HEK293T (cell line): Measurements from ENCODE around the gene CTNNA2.

Source experiments
- ARNT ChIP-seq: fragments of 450-650 bp; IDR thresholded peaks from 2 replicates; pipeline ENCODE4 v1.6.1; 2017; ENCODE audit warnings: mild to moderate bottlenecking
- BHLHE40 ChIP-seq: fragments of 450-650 bp; IDR thresholded peaks from 2 replicates; pipeline ENCODE4 v1.6.1; 2016; ENCODE audit warnings: mild to moderate bottlenecking, moderate library complexity, borderline replicate concordance
- FOXA1 ChIP-seq: fragments of 450-650 bp; IDR thresholded peaks from 2 replicates; pipeline ENCODE4 v1.6.1; 2016; ENCODE audit warnings: mild to moderate bottlenecking
- FOXK2 ChIP-seq: fragments of 450-650 bp; IDR thresholded peaks from 2 replicates; pipeline ENCODE4 v1.6.1; 2016; ENCODE audit warnings: mild to moderate bottlenecking
- FOXM1 ChIP-seq: fragments of 450-650 bp; IDR thresholded peaks from 2 replicates; pipeline ENCODE4 v1.6.1; 2017; ENCODE audit warnings: mild to moderate bottlenecking, borderline replicate concordance
- HDGF ChIP-seq: fragments of 450-650 bp; IDR thresholded peaks from 2 replicates; pipeline ENCODE4 v1.6.1; 2017; ENCODE audit warnings: antibody characterized with exemption, borderline replicate concordance
- SP1 ChIP-seq: fragments of 450-650 bp; IDR thresholded peaks from 2 replicates; pipeline ENCODE4 v1.6.1; 2017
- TARDBP ChIP-seq: fragments of 450-650 bp; IDR thresholded peaks from 2 replicates; pipeline ENCODE4 v1.6.1; 2016
- TF ChIP-seq, protein P1 (sequence below): fragments of 450-650 bp; IDR thresholded peaks from 2 replicates; pipeline ENCODE4 v1.6.1; 2016

DNA sequence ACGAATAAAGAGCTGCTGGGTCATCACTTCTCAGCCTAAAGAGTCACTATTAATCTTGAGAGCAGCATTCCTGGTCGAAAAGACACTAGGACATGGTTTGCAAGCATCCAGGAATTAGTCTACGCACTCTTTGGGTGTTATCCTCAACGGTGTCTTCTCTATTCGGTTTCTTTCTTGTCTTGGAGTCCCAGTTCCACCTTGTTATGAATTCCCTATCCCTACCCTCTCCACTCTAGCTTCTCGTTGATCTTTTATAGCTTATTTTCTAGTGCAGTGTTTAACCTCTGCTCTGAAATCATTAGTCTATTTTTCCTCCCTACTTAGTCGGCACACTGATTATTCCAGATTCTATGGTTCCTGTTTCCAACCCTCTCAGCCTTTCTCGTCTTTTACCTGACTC is 949.8 kb downstream of the CTNNA2 start:
- TF ChIP-seq TARDBP (no peak), HDGF (no peak), BHLHE40 (no peak), FOXA1 (no peak), ARNT (no peak), FOXM1 (no peak), FOXK2 (no peak), SP1 (no peak)
- TF ChIP-seq, protein P1, sequence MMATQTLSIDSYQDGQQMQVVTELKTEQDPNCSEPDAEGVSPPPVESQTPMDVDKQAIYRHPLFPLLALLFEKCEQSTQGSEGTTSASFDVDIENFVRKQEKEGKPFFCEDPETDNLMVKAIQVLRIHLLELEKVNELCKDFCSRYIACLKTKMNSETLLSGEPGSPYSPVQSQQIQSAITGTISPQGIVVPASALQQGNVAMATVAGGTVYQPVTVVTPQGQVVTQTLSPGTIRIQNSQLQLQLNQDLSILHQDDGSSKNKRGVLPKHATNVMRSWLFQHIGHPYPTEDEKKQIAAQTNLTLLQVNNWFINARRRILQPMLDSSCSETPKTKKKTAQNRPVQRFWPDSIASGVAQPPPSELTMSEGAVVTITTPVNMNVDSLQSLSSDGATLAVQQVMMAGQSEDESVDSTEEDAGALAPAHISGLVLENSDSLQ: no peak
